Stimulated activated CD4-positive, alpha-beta T cell treated with anti-CD3 and anti-CD28 coated beads, Interleukin-4, amount 100 ng/mL, for 24 hours (primary cell): ENCODE results near the gene SLC4A8.
A peak's percentile ranks its signal among the peaks of the same experiment; 100 is the strongest.
"Not testable (repeated sequence)": the region's sequence is repeated elsewhere in the genome, so short reads cannot be mapped to it uniquely, and the experiment has no call there.

Experiments used
- DNase-seq: peaks from one replicate; pipeline ENCODE4 v3.0.0-alpha.2; 2020

The SLC4A8 gene

GRCh38 chr12:51482929-51483697 lies 58.5 kb downstream of the SLC4A8 start:
- DNase-seq, result peak; percentile 9

- DNase-seq, result no peak
Measured at GRCh38 chr12:51484119-51484518, 59.5 kb downstream of the SLC4A8 start.

DNA sequence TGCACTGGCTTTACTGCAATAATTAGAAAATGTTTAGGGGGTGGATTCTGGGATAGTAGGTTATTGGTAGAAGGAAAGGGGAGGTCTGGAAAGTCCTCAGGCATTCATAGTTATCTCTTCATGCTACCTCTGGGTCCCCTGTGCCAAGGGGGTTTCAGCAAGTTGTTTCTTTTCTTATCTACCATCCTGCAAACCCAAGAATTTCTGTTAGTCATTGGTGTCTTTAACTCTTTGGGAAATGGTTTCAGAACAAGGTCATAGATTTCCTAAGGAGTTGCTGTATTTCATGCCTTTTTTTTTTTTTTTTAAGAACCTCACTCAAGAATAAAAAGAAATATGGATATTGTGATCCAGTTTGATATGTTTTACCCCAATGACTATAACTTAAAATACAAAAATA lies 63.6 kb downstream of the SLC4A8 start:
- no peak for DNase-seq

DNA sequence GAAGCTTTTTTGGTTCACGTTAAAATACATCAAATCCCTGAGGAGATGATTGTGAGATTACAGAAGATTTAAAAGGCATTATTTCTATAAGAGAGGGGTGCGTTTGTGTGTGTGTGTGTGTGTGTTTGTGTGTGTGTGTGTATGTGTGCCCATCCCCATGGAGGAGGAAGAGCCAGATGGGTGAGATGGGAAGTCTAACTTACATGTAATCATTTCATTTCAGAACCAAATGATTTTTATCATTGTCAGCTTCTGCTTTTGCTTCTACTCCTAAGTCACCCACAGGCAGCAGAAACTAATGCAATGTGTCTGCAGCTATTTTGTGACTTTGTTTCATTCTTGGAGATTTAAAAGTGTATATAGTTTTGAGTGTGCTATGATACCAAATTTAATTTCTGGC lies 68.7 kb downstream of the SLC4A8 start:
- DNase-seq, result no peak

DNA sequence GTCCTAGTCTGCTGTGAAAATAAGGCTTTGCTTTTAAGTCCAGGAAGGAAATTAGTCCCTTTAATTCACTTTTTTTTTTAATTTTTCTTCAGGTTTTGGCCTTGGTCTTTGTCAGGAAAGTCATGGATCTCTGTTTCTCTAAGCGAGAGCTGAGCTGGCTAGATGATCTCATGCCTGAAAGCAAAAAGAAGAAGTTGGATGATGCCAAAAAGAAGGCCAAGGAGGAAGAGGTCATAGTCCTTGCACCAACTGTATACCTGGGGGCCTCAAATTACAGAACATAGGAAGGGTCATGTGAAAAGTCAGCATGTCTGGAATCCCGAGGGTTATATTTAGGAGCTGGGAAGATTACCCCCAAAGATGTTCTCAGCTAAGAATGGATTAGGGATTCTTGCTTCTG lies 72.3 kb downstream of the SLC4A8 start:
- no peak for DNase-seq

DNA sequence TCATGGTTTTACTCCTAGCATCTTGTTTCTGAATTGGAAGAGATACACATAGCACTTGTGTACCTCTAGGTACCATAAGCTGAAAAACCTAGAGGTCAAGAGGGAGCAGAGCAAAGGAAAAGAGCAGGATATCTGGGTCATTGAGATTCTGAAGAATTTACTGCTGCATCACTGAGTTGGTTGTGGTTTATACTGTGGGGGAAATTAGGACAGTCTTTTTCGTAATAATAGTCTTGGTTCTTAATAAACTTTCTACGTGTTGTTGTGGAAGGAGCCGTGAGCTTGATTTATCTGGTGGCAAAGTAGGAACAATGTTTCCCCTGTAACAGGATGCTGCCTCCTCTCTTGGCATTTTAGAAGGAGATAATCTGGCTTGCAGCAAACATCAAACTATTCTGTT lies 80.2 kb downstream of the SLC4A8 start:
- DNase-seq, result no peak

GRCh38 chr12:51505360-51506105 lies 80.9 kb downstream of the SLC4A8 start:
- no peak for DNase-seq

GRCh38 chr12:51507178-51507577 lies 82.5 kb downstream of the SLC4A8 start:
- no peak for DNase-seq

DNA sequence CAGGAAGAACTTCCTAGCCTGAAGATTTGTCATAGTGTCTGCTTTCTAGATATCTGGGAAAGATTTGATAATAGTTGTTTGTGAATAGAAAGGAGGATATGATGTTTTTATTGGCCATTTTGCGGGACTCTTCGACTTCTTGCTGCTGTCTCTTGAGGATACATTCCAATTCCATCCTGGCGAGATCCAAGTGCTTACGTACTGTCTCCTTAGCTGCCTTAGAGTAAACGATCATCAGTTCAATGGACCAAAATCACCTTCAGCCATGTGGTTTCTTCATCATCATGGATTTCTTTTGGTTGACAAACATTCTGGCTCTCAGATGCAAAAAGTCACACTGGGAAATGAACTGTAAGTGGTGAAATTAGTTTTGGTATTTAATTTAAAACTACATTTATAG lies 83.7 kb downstream of the SLC4A8 start:
- no peak for DNase-seq

- no peak for DNase-seq
Measured at GRCh38 chr12:51511546-51512260, 87.1 kb downstream of the SLC4A8 start.

DNA sequence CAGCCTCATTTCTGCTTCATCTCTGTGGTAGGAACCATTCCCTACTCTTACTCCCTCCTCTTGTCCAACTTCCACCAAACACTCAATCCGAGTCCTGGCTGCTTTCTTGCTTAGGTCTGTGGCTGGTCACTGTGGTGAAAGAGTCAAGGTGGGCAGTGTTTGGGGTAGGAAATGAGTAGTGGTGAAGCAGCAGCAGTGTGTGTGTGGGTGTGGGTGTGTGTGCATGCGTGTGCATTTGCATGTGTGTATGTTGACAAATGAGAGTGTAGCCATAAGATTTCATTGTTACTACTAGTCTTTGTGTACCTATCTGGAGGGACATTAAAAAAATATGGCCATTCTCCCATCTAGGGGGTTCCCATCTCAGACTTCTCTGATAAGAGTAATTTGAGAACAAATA lies 87.8 kb downstream of the SLC4A8 start:
- DNase-seq, result no peak

GRCh38 chr12:51515037-51515436 lies 90.4 kb downstream of the SLC4A8 start:
- DNase-seq, result not testable (repeated sequence)

GRCh38 chr12:51517316-51517715 lies 92.7 kb downstream of the SLC4A8 start:
- no peak for DNase-seq

GRCh38 chr12:51517800-51518199 lies 93.2 kb downstream of the SLC4A8 start:
- DNase-seq, result no peak

- no peak for DNase-seq
Measured at GRCh38 chr12:51519755-51520154, 95.1 kb downstream of the SLC4A8 start.

GRCh38 chr12:51520576-51521325 lies 96.1 kb downstream of the SLC4A8 start:
- no peak for DNase-seq

GRCh38 chr12:51521554-51522276 lies 97.1 kb downstream of the SLC4A8 start:
- no peak for DNase-seq

DNA sequence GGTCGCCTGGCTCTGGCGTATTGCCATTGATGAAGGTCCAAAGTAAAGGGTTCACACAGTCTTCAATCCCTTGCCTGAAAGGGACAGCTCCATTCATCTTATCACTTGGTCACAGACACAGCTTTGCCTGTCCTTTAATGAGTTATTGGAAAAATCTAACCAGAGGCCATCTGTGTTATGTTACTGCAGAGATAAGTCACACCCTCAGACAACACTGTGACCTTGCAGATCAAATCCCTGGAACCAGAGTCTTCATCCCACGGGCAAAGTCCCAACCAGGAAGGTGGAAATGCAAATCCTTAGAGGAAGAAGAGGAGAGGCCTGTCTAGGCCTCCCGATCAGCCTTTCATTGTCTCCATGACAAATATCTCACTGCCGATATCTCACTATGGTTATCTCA lies 98.1 kb downstream of the SLC4A8 start:
- no peak for DNase-seq

DNA sequence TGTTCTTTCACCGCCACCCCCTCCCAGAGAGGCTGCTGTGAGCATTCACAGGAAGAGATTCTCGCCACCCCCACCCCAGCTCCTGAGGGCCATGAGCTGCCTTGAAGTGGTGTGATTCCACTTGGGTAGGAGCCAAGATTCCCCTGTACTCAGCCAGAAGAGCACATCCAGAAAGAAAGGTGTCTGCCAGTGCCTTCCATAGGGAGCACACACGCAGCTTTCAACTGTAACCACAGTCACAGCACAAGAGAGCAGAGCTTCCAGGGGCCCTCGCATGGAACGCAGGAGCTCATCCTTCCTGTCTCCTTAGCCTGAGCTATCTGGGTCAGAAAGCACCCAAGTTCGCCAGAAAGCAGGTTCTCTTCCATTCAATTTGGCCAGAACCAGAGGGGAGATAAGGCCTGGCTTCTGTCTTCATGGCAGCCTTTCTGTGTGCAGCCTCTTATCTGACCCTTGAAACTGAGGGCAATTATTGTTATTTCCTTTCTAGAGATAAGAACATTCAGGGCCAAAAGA lies 99.8 kb downstream of the SLC4A8 start:
- DNase-seq, result no peak

DNA sequence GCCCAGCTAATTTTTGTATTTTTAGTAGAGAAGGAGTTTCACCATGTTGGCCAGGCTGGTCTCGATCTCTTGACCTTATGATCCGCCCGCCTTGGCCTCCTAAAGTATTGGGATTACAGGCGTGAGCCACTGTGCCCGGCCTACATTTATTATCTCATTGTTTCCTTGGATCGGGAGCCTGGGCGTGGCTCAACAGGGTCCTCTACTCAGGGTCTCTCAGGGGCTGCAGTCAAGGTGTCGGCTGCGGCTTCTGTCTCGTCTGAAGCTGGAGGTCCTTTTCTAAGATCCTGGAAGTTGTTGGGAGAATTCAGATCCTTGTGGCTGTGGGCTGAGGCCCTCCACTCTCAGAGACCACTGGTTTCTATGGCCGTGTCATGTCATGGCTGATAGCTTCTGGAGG lies 100.9 kb downstream of the SLC4A8 start:
- DNase-seq, result no peak

DNA sequence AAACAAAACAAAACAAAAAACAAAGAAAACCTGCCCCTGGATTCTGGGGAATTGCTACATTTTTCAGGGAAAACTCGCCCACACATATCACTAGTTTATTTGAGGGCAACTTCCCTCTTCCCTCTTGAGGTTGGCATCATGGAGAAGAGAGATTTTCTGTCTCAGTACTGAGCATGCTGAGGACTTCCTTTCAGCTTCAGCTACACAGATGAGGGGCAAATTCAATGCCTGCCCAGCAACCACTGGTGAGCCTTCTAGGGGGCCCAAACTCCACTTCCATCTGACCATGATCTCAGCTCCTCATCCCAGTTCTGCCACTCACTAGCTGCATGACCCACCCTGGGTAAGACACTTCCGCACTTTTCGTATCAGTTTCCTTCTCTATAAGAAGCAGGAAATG lies 103.3 kb downstream of the SLC4A8 start:
- DNase-seq, result no peak
